Colonic mucosa (tissue), 4 donors: ENCODE measurements around the gene PTCH2. TPM values are rescaled to one million over a fixed set of nuclear protein-coding genes. Genes with fewer than 3 reads are reported as not detected.
"Not testable (repeated sequence)": the region's sequence is repeated elsewhere in the genome, so short reads cannot be mapped to it uniquely, and the experiment has no call there.

Experiments used
- DNase-seq: peaks from one replicate; pipeline ENCODE4 v3.0.0-alpha.2; 2020
- H3K27ac ChIP-seq: fragments of 200-600 bp; one replicate; pipeline ENCODE4 v1.8.0; 2021
- H3K27me3 ChIP-seq: fragments of 200-600 bp; one replicate; pipeline ENCODE4 v1.8.0; 2021
- H3K36me3 ChIP-seq: fragments of 200-600 bp; one replicate; pipeline ENCODE4 v1.8.0; 2021
- H3K4me1 ChIP-seq: fragments of 200-600 bp; one replicate; pipeline ENCODE4 v1.8.0; 2021; ENCODE audit warnings: mild to moderate bottlenecking
- H3K4me3 ChIP-seq: fragments of 200-600 bp; one replicate; pipeline ENCODE4 v1.8.0; 2021
- H3K9ac ChIP-seq, 2 donors: one replicate each; pipeline ENCODE4 v1.7.0; 2013; ENCODE audit warnings: control low read depth in 2 of 2, low read depth in 2 of 2, low read length in 2 of 2
- H3K9me3 ChIP-seq: fragments of 200-600 bp; one replicate; pipeline ENCODE4 v1.8.0; 2021
- CTCF ChIP-seq: fragments of 200-600 bp; IDR thresholded peaks from one replicate; pipeline ENCODE4 v1.8.0; 2022; ENCODE audit warnings: antibody characterized with exemption, mild to moderate bottlenecking
- intact Hi-C: fragments of 100-400 bp; cut with DNase I; formaldehyde crosslinking; loops from one replicate; pipeline ENCODE4 v1.14.1; 2022
- total RNA-seq, 2 donors: library from RNA; stranded (reverse); fragmentation: NEBNext Ultra II Directional in 1 of 2; extraction: Animal tissue kit (Norgen Biotek cat#: 25700) in 1 of 2; gene quantifications; one replicate each; pipeline ENCODE4 v1.2.1, GENCODE V29; 2021
- donor health status: healthy.
- donor health status: DM: no; HTN: no; CAD: no.
- donor health status: DM: no; HTN: no; CAD: no.

The PTCH2 gene
- total RNA-seq, 2 donors from 2014 or later = 0.48 to 0.52 TPM

DNA sequence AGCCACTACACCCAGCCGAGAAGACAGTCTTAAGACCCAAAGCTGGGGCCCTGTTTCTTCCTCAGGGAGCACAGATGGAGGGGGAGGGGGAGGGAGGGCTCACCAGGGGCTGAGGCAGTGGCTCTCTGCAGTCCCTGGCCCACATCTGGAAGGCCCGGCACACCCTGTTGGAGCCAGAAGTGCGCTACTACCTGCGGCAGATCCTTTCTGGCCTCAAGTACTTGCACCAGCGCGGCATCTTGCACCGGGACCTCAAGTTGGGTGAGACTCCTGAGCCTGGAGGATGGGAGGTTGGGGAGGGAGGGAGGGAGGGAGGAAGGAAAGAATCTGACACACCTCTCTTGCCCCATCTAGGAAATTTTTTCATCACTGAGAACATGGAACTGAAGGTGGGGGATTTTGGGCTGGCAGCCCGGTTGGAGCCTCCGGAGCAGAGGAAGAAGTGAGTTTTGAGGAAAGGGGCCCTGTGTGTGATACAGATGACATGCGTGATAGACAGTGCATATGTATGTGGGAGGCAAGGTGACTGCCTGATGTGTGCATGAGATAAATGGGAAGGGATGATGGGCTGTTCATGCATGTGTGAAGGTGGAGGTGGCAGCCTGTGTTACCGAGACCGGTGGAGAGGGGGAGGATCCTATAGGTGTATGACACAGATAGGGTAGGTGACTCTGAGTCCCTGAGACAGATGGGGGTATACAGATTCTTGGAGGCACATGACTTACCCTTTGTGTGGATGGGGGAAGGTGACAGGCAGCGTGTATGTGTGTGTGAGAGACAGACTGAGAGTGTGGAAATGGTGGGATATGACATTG, 41.4 kb downstream of the PTCH2 start:
- H3K4me1 ChIP-seq = peaks cover 10% of the 10 kb centered on the region
- H3K9me3 ChIP-seq = no peaks in the 10 kb centered on the region
- peak overlapping the region; percentile 38 to 55 for H3K9ac ChIP-seq
- H3K4me3 ChIP-seq = peak overlapping the region; percentile 79
- no peak overlapping the region for H3K27ac ChIP-seq
- no peak for DNase-seq
- intact Hi-C loops = no loop called here
- peaks cover 13% of the 10 kb centered on the region for H3K36me3 ChIP-seq
- no peak for TF ChIP-seq CTCF
- H3K27me3 ChIP-seq = no peaks in the 10 kb centered on the region

DNA sequence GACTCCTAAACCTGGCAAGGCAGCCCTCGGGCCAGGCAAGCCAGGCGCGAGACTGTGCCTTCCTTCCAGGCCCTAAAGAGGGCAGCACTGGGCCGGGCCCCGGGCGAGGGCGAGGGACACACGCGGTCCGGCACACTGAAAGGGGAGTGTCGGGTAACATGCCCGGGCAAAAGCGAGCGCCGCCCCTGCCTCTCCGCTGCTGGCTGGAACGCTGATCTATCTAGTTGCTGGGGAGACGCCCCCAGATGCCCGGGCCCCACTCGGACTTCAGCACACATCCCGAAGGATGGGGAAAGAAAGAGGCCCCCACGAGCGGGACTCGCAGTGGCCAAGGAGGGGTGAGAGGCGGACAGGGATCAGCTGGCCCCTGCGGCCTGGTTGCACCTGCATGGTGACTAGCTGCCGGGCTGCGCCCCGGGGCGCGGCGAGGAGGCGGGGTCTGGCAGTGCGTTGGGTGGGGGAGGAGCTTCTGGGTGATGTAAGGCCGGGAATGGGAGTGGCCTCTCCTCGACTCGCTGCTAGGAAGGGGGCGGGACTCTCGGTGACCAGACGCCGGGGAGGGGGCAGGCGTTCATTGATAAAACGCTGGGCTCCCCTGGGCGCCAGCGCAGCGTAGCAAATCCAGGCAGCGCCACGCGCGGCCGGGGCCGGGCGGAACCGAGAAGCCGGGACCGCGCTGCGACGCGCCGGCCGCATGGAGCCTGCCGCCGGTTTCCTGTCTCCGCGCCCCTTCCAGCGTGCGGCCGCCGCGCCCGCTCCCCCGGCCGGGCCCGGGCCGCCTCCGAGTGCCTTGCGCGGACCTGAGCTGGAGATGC, 43.1 kb downstream of the PTCH2 start, which contains the start of gene PLK3:
Gene PLK3, plus strand, starts transcription at position 608 of the 815 bp plus-strand sequence. Its CDS starts 87 bp downstream, at position 695.
- H3K4me1 ChIP-seq = peaks cover 6% of the 10 kb centered on the region
- H3K36me3 ChIP-seq = peaks cover 5% of the 10 kb centered on the region
- no peaks in the 10 kb centered on the region for H3K27me3 ChIP-seq
- intact Hi-C loops = no loop called here
- no peaks in the 10 kb centered on the region for H3K9me3 ChIP-seq
- H3K4me3 ChIP-seq = peak within 1 kb of the TSS; percentile 79
- DNase-seq = peak; percentile 99
- peak within 1 kb of the TSS; percentile 92 for H3K27ac ChIP-seq
- H3K9ac ChIP-seq = peak within 1 kb of the TSS; percentile 82 to 99
- TF ChIP-seq CTCF = peak; percentile 90

GRCh38 chr1:44798481-44799365, 44.3 kb downstream of the PTCH2 start:
- Histone ChIP-seq H3K9ac (no peak overlapping the region), H3K4me1 (peaks cover 6% of the 10 kb centered on the region), H3K36me3 (no peaks in the 10 kb centered on the region), H3K27ac (no peak overlapping the region), H3K27me3 (no peaks in the 10 kb centered on the region), H3K4me3 (no peak overlapping the region), H3K9me3 (no peaks in the 10 kb centered on the region)
- TF ChIP-seq CTCF = no peak
- intact Hi-C loops = no loop called here
- no peak for DNase-seq

DNA sequence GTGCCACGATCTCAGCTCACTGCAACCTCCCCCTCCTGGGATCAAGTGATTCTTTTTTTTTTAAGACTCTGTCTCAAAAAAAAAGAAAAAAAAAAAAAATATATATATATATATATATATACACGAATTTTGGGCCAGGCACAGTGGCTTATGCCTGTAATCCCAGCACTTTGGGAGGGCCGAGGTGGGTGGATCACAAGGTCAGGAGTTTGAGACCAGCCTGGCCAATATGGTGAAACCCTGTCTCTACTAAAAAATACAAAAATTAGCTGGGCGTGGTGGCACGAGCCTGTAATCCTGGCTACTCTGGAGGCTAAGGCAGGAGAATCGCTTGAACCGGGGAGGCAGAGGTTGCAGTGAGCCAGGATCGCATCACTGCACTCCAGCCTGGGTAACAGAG, 45.2 kb downstream of the PTCH2 start:
- H3K9me3 ChIP-seq, H3K4me1 ChIP-seq, H3K27me3 ChIP-seq, H3K4me3 ChIP-seq, H3K9ac ChIP-seq, intact Hi-C loops, H3K36me3 ChIP-seq, H3K27ac ChIP-seq, DNase-seq: not testable (repeated sequence)

DNA sequence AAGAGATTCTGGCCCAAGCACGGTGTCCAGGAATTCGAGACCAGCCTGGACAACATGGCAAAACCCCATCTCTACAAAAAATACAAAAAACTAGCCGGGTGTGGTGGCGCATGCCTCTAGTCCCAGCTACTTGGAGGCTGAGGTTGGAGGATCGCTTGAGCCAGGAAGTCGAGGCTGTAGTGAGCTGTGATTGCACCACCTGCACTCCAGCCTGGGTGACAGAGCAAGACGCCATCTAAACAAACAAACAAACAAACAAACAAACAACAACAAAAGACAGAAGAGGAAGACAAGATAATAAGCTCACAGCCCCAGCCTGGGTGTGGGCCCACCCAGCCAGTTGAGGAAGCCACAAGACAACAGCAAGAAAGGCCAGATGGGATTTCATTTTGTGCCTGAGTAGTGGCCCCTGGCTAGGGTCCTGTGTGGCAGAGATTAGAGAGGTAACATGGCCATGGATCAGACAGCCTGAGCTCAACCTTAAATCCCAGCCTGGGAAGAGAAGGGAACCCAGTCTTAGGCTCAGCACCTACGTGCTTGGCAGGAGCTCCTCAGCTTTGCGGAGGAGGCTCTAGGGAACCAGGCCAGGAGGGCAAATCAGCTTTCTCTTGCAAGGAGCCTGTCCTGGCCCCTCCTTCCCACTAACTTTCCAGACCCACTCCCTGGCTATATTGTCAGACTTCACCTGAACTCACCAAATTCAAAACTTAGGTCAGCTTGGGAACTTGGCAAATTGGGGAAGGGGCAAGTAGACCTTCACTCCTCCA, 50.1 kb downstream of the PTCH2 start:
- intact Hi-C loops = loop anchor here (5.0 kb wide), 1 partner anchor 39 kb away; no protein-coding TSS in a partner anchor
- no peak overlapping the region for H3K27ac ChIP-seq
- H3K4me1 ChIP-seq = no peaks in the 10 kb centered on the region
- no peak for DNase-seq
- no peak overlapping the region for H3K4me3 ChIP-seq
- no peaks in the 10 kb centered on the region for H3K36me3 ChIP-seq
- no peak for TF ChIP-seq CTCF
- H3K27me3 ChIP-seq = no peaks in the 10 kb centered on the region
- H3K9me3 ChIP-seq = no peaks in the 10 kb centered on the region
- no peak overlapping the region for H3K9ac ChIP-seq
